Ectodermal cell (in vitro differentiated cells): ENCODE data around the gene ZDHHC14.
"Not testable (repeated sequence)": the region's sequence is repeated elsewhere in the genome, so short reads cannot be mapped to it uniquely, and the experiment has no call there.

Source experiments
- H3K27ac ChIP-seq: 2 replicates; pipeline ENCODE4 v1.7.0; 2013; ENCODE audit warnings: mild to moderate bottlenecking, low read depth, low read length; ENCODE audit not compliant: insufficient read depth, poor library complexity, severe bottlenecking
- H3K27me3 ChIP-seq: 2 replicates; pipeline ENCODE4 v1.7.0; 2013; ENCODE audit warnings: mild to moderate bottlenecking, low read length; ENCODE audit not compliant: insufficient read depth, control insufficient read depth, poor library complexity, severe bottlenecking
- H3K36me3 ChIP-seq: one replicate; pipeline ENCODE4 v1.7.0; 2013; ENCODE audit warnings: low read length; ENCODE audit not compliant: control insufficient read depth, insufficient read depth
- H3K4me1 ChIP-seq: one replicate; pipeline ENCODE4 v1.7.0; 2013; ENCODE audit warnings: low read length; ENCODE audit not compliant: control insufficient read depth, insufficient read depth
- H3K4me3 ChIP-seq: 2 replicates; pipeline ENCODE4 v1.7.0; 2013; ENCODE audit warnings: low read depth, low read length, control low read depth; ENCODE audit not compliant: insufficient read depth
- H3K9me3 ChIP-seq: 2 replicates; pipeline ENCODE4 v1.7.0; 2013; ENCODE audit warnings: mild to moderate bottlenecking, low read length, moderate library complexity; ENCODE audit not compliant: control insufficient read depth
- WGBS, 2 experiments: methylation state at CpG; one replicate each; pipeline ENCODE4 v1.1.7; 2013; ENCODE audit warnings: missing lambda C conversion rate in 2 of 2; 5-methylcytosine and 5-hydroxymethylcytosine counted together

ZDHHC14 gene

GRCh38 chr6:157706351-157706750 is 325.4 kb downstream of the ZDHHC14 start:
- H3K27me3 ChIP-seq, H3K36me3 ChIP-seq, H3K4me3 ChIP-seq, H3K4me1 ChIP-seq, H3K9me3 ChIP-seq, H3K27ac ChIP-seq: not testable (repeated sequence)
- WGBS, 2 experiments: 88 to 89% methylated on average over 6 of the region's 6 CpGs

DNA sequence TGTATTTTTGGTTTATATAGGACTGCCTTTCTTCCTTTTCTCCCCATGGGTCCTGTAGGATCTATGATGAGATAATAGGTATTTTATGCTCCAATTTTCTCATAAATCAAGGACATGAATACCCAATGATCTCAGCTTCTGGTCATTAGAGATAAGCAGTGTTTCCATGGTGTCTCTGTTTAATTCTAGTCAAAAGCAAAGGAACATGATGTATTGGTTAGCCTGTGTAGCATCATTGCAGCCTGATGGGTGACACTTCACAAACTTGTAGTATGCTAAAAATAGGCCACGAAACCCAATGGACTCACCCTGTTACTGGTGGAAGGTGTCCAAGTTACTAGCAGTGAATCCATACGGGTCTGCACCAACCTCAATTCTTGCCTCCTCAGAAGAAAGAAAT is 325.9 kb downstream of the ZDHHC14 start:
- Histone ChIP-seq H3K4me3 (no peak overlapping the region), H3K27ac (no peak overlapping the region), H3K4me1 (no peaks in the 10 kb centered on the region), H3K36me3 (no peaks in the 10 kb centered on the region), H3K9me3 (no peaks in the 10 kb centered on the region), H3K27me3 (no peaks in the 10 kb centered on the region)
- WGBS, 2 experiments: 95 to 97% methylated on average over 2 of the region's 2 CpGs

DNA sequence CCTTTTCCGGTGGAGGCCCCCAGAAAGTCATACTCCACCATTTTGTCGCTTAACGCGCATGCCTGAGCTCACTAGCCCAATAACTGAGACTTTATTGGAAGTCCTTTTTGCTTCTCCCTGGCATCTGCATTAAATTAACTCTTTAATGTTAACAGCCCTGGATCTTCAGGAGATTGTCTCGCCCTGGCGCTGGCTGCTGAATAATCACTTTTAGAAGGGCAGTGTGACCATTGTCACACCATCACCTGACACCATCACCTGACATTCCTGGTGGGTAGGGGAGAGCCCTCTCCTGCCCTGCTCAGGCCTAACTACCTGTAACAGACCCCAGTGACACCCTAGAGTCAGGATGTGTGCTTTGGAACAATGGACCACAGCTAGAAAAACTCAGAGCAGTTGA is 326.6 kb downstream of the ZDHHC14 start:
- Histone ChIP-seq H3K4me3 (no peak overlapping the region), H3K27me3 (no peaks in the 10 kb centered on the region), H3K27ac (no peak overlapping the region), H3K4me1 (no peaks in the 10 kb centered on the region), H3K36me3 (no peaks in the 10 kb centered on the region), H3K9me3 (no peaks in the 10 kb centered on the region)
- 76 to 79% methylated on average over 6 of the region's 6 CpGs for WGBS, 2 experiments

DNA sequence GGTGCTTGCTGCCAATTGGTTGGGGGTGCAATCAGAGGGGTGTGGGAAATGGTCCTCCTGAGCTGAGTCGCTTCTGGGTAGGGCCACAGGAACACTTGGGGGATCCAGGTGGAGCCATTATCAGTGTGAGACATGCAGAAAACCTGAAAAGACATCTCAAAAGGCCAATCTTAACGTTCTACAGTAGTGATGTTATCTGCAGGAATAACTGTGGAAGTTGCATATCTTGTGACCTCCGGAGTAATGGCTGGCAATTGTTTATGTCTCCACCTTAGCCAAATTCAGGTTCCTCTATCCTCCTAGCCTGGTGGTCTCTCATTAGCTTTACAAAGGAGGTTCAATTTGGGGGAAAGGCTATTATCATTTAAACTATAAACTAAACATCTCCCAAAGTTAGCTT is 327.2 kb downstream of the ZDHHC14 start:
- no peaks in the 10 kb centered on the region for H3K27me3 ChIP-seq
- 58 to 69% methylated on average over 3 of the region's 3 CpGs for WGBS, 2 experiments
- no peaks in the 10 kb centered on the region for H3K36me3 ChIP-seq
- H3K4me3 ChIP-seq: no peak overlapping the region
- no peaks in the 10 kb centered on the region for H3K4me1 ChIP-seq
- H3K27ac ChIP-seq: no peak overlapping the region
- no peaks in the 10 kb centered on the region for H3K9me3 ChIP-seq

DNA sequence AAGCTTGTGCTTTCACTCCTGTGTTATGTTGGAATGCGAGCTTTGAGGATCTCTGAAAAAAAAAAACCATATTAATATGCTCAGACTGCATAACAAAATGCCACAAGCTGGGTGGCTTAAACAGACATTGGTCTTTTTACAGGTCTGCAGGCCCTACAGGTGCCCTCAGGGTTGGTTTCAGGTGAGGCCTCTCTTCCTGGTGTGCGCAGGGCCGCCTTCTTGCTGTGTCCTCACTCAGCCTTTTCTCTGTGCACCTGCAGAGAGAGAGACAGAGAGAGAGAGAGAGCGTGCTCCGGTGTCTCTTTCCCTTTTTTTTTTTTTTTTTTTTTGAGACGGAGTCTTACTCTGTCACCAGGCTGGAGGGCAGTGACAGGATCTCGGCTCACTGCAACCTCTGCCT is 327.9 kb downstream of the ZDHHC14 start:
- Histone ChIP-seq H3K27ac (no peak overlapping the region), H3K4me3 (no peak overlapping the region), H3K9me3 (no peaks in the 10 kb centered on the region), H3K36me3 (no peaks in the 10 kb centered on the region), H3K27me3 (no peaks in the 10 kb centered on the region), H3K4me1 (peaks cover 6% of the 10 kb centered on the region)
- WGBS, 2 experiments: 56 to 66% methylated on average over 6 to 7 of the region's 7 CpGs

DNA sequence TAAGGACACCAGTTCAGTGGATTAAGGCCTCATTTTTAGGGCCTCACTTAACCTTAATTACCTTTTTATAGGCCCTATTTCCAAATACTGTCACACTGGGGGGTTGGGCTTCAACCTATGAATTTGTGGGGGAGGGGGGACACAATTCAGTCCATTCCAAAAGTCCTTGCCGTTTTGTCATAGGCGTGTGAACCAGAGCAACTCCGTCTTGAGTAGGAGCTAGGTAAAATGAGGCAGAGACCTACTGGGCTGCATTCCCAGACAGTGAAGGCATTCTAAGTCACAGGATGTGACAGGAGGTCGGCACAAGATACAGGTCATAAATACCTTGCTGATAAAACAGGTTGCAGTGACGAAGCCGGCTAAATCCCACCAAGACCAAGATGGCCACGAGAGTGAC is 328.6 kb downstream of the ZDHHC14 start:
- Histone ChIP-seq H3K27ac (no peak overlapping the region), H3K36me3 (no peaks in the 10 kb centered on the region), H3K27me3 (no peaks in the 10 kb centered on the region), H3K4me3 (no peak overlapping the region), H3K9me3 (no peaks in the 10 kb centered on the region), H3K4me1 (peaks cover 12% of the 10 kb centered on the region)
- WGBS, 2 experiments: 80 to 82% methylated on average over 7 of the region's 7 CpGs

DNA sequence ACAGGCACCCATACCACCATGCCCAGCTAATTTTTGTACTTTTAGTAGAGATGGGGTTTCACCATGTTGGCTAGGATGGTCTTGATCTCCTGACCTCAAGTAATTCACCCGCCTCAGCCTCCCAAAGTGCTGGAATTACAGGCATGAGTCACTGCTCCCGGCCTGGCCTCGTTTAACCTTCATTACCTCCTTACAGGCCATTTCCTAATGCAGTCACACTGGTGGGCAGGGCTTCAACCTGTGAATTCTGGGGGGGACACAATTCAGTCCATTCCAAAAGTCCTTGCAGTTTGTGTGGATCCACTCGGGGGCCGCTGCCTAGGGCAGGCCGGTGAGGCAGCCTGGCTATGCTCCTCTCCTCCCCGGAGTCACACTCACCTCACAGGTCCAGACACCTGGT is 329.6 kb downstream of the ZDHHC14 start:
- Histone ChIP-seq H3K36me3 (no peaks in the 10 kb centered on the region), H3K27me3 (no peaks in the 10 kb centered on the region), H3K9me3 (no peaks in the 10 kb centered on the region), H3K4me3 (no peak overlapping the region), H3K27ac (no peak overlapping the region), H3K4me1 (peaks cover 17% of the 10 kb centered on the region)
- 81 to 85% methylated on average over 7 of the region's 7 CpGs for WGBS, 2 experiments

DNA sequence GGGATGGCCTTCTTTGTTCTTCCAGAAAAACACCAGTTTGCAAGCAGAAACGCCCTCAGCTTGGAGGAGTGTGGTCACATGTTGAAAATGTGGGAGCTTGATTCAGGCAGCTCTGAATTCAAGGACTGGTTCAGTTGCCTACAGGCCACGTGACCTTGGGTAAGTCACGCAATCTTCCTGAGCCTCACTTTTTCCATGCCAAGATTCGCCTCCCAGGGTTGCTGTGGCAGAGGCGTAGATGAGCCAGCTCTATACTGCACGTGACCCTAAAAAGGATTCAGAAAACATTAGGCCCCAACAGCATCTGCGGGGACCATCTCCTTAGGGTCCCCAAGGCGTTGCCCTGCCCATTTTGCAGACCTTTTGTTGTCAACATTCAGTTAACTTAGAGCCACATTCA is 330.1 kb downstream of the ZDHHC14 start:
- H3K4me1 ChIP-seq: peaks cover 22% of the 10 kb centered on the region
- no peaks in the 10 kb centered on the region for H3K27me3 ChIP-seq
- H3K4me3 ChIP-seq: no peak overlapping the region
- H3K27ac ChIP-seq: no peak overlapping the region
- no peaks in the 10 kb centered on the region for H3K36me3 ChIP-seq
- no peaks in the 10 kb centered on the region for H3K9me3 ChIP-seq
- 93 to 94% methylated on average over 8 of the region's 8 CpGs for WGBS, 2 experiments

- no peaks in the 10 kb centered on the region for H3K36me3 ChIP-seq
- H3K9me3 ChIP-seq: no peaks in the 10 kb centered on the region
- WGBS, 2 experiments: 90 to 93% methylated on average over 8 of the region's 8 CpGs
Measured at GRCh38 chr6:157712585-157713295, 331.8 kb downstream of the ZDHHC14 start.

GRCh38 chr6:157713451-157714152 is 332.6 kb downstream of the ZDHHC14 start:
- no peak overlapping the region for H3K27ac ChIP-seq
- no peaks in the 10 kb centered on the region for H3K27me3 ChIP-seq
- H3K4me3 ChIP-seq: no peak overlapping the region
- WGBS, 2 experiments: 94 to 98% methylated on average over 12 of the region's 12 CpGs
- H3K36me3 ChIP-seq: no peaks in the 10 kb centered on the region
- H3K4me1 ChIP-seq: peaks cover 24% of the 10 kb centered on the region
- H3K9me3 ChIP-seq: no peaks in the 10 kb centered on the region

More at GRCh38 chr6:157712585-157713295, 331.8 kb downstream of the ZDHHC14 start:
- Histone ChIP-seq H3K27ac (no peak overlapping the region), H3K4me3 (no peak overlapping the region), H3K4me1 (peaks cover 24% of the 10 kb centered on the region), H3K27me3 (no peaks in the 10 kb centered on the region)
